Activated T-cell treated with anti-CD3 and anti-CD28 coated beads, Interleukin-2, amount 50 U/mL, for 48 hours (primary cell): ENCODE data around the gene CARMIL1.

Source experiments
- DNase-seq, 2 experiments: peaks; one replicate each; pipeline ENCODE4 v3.0.0-alpha.2; 2020

Gene CARMIL1

GRCh38 chr6:25630508-25631278 lies 351.5 kb downstream of the CARMIL1 start:
- no peak for DNase-seq

GRCh38 chr6:25635886-25636317 lies 356.7 kb downstream of the CARMIL1 start:
- no peak for DNase-seq

- DNase-seq: no peak
These were observed 358.0 kb downstream of the CARMIL1 start for GRCh38 chr6:25637211-25637610.

- no peak for DNase-seq
These were observed 358.8 kb downstream of the CARMIL1 start for GRCh38 chr6:25637960-25638434.

- no peak for DNase-seq
These were observed 360.5 kb downstream of the CARMIL1 start for GRCh38 chr6:25639653-25640052.

GRCh38 chr6:25640446-25640845 lies 361.3 kb downstream of the CARMIL1 start:
- DNase-seq: no peak

GRCh38 chr6:25640891-25641290 lies 361.7 kb downstream of the CARMIL1 start:
- no peak for DNase-seq

- DNase-seq: no peak
These were observed 362.2 kb downstream of the CARMIL1 start for GRCh38 chr6:25641377-25641776.

- no peak for DNase-seq
These were observed 362.9 kb downstream of the CARMIL1 start for GRCh38 chr6:25641940-25642666.

GRCh38 chr6:25642667-25643328 lies 363.6 kb downstream of the CARMIL1 start:
- DNase-seq: no peak

- no peak for DNase-seq
These were observed 366.7 kb downstream of the CARMIL1 start for GRCh38 chr6:25645916-25646315.

- DNase-seq: no peak
These were observed 370.4 kb downstream of the CARMIL1 start for GRCh38 chr6:25649611-25650010.

- DNase-seq: peak; percentile 64 to 65
These were observed 372.9 kb downstream of the CARMIL1 start, which contains the start of gene SCGN for GRCh38 chr6:25652007-25652515. Gene SCGN (plus strand): TSS chr6:25652215. CDS start chr6:25652404, 189 bp downstream.

GRCh38 chr6:25655723-25656122 lies 376.5 kb downstream of the CARMIL1 start:
- no peak for DNase-seq

- no peak for DNase-seq
These were observed 380.6 kb downstream of the CARMIL1 start for GRCh38 chr6:25659633-25660368.

- DNase-seq: peak; percentile 32 to 50
These were observed 381.3 kb downstream of the CARMIL1 start for GRCh38 chr6:25660512-25660911.

- no peak for DNase-seq
These were observed 382.1 kb downstream of the CARMIL1 start for GRCh38 chr6:25661129-25661779.

- DNase-seq: no peak
These were observed 386.3 kb downstream of the CARMIL1 start for GRCh38 chr6:25665455-25665854.

- DNase-seq: no peak
These were observed 390.2 kb downstream of the CARMIL1 start for GRCh38 chr6:25669413-25669812.
